G401 (cell line): ENCODE results near the gene MAP7D1. TPM values are rescaled to one million over a fixed set of nuclear protein-coding genes. Genes with fewer than 3 reads are reported as not detected.

Experiments used
- DNase-seq: peaks from one replicate; pipeline ENCODE4 v3.0.0-alpha.2; 2015; ENCODE audit warnings: low spot score
- in situ Hi-C: cut with HindIII; loops from 2 replicates; pipeline ENCODE4 v1.10.0; 2016; ENCODE audit warnings: low sequenced_read_pairs, mixed read lengths
- total RNA-seq: library from RNA; depleted of rRNA; stranded (reverse); fragments of >200 nt; shearing (Covaris generic); gene quantifications from 2 replicates; pipeline ENCODE4 v1.2.3, GENCODE V29; 2014

Gene MAP7D1
- total RNA-seq, 1 experiment from 2014 or later, result 117 TPM

GRCh38 chr1:36162680-36163239 lies 6.8 kb downstream of the MAP7D1 start:
- DNase-seq, result no peak
- in situ Hi-C loops, result loop anchor here (10.0 kb wide), 1 partner anchor 72 kb away; no protein-coding TSS in a partner anchor

GRCh38 chr1:36163426-36163825 lies 7.5 kb downstream of the MAP7D1 start:
- DNase-seq, result no peak
- in situ Hi-C loops, result loop anchor here (10.0 kb wide), 1 partner anchor 71 kb away; no protein-coding TSS in a partner anchor

- DNase-seq, result no peak
- in situ Hi-C loops, result loop anchor here (10.0 kb wide), 1 partner anchor 70 kb away; no protein-coding TSS in a partner anchor
Measured at GRCh38 chr1:36164361-36164760, 8.4 kb downstream of the MAP7D1 start.

GRCh38 chr1:36165145-36165544 lies 9.2 kb downstream of the MAP7D1 start:
- no peak for DNase-seq
- in situ Hi-C loops, result loop anchor here (10.0 kb wide), 1 partner anchor 70 kb away; no protein-coding TSS in a partner anchor

- DNase-seq, result peak; percentile 49
- in situ Hi-C loops, result loop anchor here (10.0 kb wide), 1 partner anchor 69 kb away; no protein-coding TSS in a partner anchor
Measured at GRCh38 chr1:36166136-36166535, 10.2 kb downstream of the MAP7D1 start.

- in situ Hi-C loops, result loop anchor here (10.0 kb wide), 1 partner anchor 68 kb away; no protein-coding TSS in a partner anchor
- peak; percentile 50 for DNase-seq
Measured at GRCh38 chr1:36166938-36167905, 11.3 kb downstream of the MAP7D1 start.

GRCh38 chr1:36168514-36168913 lies 12.6 kb downstream of the MAP7D1 start:
- no peak for DNase-seq
- in situ Hi-C loops, result loop anchor here (10.0 kb wide), 1 partner anchor 66 kb away; no protein-coding TSS in a partner anchor

- in situ Hi-C loops, result no loop called here
- DNase-seq, result no peak
Measured at GRCh38 chr1:36170643-36171412, 14.9 kb downstream of the MAP7D1 start.

GRCh38 chr1:36172017-36172747 lies 16.2 kb downstream of the MAP7D1 start:
- in situ Hi-C loops, result no loop called here

GRCh38 chr1:36172983-36173382 lies 17.0 kb downstream of the MAP7D1 start:
- DNase-seq, result no peak
- in situ Hi-C loops, result no loop called here

More at GRCh38 chr1:36172017-36172747, 16.2 kb downstream of the MAP7D1 start:
- no peak for DNase-seq

- no peak for DNase-seq
- in situ Hi-C loops, result no loop called here
Measured at GRCh38 chr1:36174713-36175112, 18.8 kb downstream of the MAP7D1 start.

GRCh38 chr1:36175137-36176095 lies 19.5 kb downstream of the MAP7D1 start:
- peak; percentile 79 for DNase-seq
- in situ Hi-C loops, result no loop called here

GRCh38 chr1:36176106-36176949 lies 20.4 kb downstream of the MAP7D1 start:
- in situ Hi-C loops, result no loop called here
- DNase-seq, result no peak

GRCh38 chr1:36177589-36178431 lies 21.9 kb downstream of the MAP7D1 start:
- no peak for DNase-seq
- in situ Hi-C loops, result no loop called here

GRCh38 chr1:36178471-36179219 lies 22.7 kb downstream of the MAP7D1 start:
- no peak for DNase-seq
- in situ Hi-C loops, result no loop called here
